GM19395 (cell line): Measurements from ENCODE around the gene OR1J2.
A peak's percentile ranks its signal among the peaks of the same experiment; 100 is the strongest.
"Not testable (repeated sequence)": the region's sequence is repeated elsewhere in the genome, so short reads cannot be mapped to it uniquely, and the experiment has no call there.

Experiments used
- ATAC-seq: cut with Tn5 transposase; IDR thresholded peaks from one replicate; pipeline ENCODE4 v1.9.1; 2021; ENCODE audit warnings: mild to moderate bottlenecking, moderate library complexity; ENCODE audit not compliant: unreplicated experiment

OR1J2 gene, protein sequence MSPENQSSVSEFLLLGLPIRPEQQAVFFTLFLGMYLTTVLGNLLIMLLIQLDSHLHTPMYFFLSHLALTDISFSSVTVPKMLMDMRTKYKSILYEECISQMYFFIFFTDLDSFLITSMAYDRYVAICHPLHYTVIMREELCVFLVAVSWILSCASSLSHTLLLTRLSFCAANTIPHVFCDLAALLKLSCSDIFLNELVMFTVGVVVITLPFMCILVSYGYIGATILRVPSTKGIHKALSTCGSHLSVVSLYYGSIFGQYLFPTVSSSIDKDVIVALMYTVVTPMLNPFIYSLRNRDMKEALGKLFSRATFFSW

DNA sequence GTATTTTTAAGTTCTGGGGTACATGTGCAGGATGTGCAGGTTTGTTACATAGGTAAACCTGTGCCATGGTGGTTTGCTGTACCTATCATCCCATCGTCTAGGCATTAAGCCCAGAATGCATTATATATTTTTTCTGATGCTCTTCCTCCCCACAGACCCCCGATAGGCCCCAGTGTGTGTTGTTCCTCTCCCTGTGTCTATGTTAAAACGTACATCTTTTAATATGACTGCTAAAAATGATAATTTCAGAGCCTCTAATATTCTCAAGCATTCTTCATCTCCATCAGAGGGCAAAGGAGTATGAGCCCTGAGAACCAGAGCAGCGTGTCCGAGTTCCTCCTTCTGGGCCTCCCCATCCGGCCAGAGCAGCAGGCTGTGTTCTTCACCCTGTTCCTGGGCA lies at the start of gene OR1J2:
Gene OR1J2 (plus strand): TSS at position 301 of the 400 bp plus-strand sequence. CDS start 0 bp downstream, at position 301.
- ATAC-seq: no peak

DNA sequence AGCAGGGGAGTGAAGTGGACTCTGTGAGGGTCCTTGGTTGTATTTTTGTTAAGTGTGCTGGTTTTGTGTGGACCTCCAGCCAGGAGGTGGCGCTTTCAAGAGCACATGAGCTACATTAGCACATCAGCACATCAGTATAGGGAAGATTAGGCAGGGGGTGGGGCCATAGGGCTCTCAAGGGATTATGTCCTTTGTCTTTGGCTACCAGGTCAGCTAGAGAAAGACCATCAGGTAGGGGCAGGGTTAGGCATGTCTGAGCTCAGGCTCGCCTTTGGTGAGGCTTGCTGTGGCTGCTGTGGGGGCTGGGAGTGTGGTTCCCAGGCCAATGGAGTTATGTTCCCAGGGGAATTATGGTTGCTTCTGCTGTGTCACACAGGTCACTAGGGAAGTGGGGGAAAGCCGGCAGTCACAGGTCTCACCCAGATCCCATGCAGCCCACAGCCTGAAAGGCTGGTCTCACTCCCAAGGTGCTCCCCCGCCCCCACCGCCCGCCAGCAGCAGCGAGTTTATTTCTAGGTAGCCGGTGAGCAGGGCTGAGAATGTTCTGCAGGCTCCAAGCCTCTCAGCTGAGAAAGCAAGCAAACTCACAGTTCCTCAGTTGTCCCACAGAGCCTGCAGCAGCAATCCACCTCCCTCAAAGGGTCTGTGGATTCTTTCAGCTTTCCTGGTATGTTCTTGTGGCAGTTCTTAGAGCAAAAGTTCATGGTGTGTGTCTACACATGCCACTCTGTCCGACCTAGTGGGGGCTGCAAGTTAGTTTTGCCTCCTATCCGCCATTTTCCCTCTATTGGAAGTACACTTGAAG lies 46.6 kb upstream of the OR1J2 start:
- ATAC-seq: peak; percentile 82

DNA sequence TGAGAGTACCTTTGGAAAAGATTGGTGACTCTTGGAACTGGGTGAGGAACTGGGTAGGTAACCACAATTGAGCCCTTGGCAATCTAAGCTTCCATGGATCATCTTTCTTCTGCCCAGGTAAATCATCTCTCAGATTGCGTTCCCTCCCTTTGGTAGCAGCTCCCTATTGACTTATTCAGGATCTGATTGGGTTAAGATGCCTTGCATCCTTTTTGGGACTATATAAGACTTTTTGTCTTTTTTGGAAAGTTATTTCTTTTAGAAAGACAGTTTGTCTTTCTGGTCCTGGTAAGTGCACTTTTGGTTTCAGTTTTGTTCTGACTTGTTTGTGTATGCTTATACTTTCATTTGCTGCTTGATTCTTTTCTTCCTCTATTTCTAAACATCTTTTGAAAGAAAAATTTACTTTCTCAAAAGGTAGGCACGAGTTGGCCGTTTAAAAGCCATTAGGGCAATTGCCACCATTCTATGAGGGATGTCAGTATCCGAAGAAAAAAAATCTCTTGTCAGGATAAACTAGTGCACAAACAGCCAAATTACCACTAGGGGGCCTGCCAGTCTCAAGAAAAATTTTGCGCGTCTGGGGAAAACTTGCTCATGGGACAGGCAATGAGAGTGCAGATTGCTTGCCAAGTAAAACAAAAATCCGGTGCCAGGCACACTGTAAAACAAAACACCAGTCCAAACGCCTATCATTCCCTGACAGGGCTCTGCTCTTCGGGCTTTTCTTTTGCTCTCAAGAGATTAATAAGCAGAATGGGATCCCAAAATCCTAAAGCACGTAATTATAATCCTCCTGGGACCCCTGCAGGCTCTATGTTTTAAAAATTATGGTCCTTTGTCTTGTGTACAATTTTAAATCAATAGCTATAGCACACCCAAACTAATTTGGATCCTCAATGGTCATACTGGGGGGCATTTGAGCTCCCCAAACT lies 45.7 kb upstream of the OR1J2 start:
- peak; percentile 76 for ATAC-seq

DNA sequence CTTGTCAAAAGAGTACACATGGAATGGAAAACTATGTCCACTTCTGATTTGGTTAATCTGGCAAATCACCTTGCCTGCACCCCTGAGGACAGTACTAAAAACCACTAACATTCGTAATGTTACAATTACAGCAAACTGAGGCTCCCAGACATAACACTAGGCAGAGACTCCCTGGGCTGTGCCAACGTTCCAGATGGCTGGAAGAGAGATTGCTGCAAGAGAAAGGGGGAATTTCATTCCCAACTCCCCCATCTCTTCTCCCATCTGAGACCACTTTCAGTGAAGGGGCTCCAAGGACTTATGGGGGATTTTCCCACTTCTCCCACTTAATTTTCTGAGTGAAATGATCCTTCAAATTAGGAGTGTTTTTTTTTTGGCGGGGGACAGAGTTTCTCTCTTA lies 44.1 kb upstream of the OR1J2 start:
- ATAC-seq: no peak

DNA sequence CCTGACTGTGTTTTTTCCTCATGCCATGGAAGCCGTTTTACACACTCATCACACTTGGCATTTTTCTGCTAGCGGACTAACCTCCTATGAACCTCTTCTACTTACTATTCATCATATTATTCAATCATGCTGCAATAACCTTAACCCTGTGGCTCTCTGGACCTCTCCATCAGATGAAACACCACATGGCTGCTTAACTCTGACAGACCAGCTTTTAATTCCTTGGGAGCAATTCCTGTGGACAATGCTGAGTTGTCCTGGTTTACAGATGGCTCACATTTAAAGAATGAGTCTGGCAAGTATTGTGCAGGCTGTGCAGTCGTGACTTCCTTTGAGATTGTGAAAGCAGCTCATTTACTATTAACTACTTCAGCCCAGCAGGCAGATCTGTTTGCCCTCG lies 41.9 kb upstream of the OR1J2 start:
- ATAC-seq: no peak

DNA sequence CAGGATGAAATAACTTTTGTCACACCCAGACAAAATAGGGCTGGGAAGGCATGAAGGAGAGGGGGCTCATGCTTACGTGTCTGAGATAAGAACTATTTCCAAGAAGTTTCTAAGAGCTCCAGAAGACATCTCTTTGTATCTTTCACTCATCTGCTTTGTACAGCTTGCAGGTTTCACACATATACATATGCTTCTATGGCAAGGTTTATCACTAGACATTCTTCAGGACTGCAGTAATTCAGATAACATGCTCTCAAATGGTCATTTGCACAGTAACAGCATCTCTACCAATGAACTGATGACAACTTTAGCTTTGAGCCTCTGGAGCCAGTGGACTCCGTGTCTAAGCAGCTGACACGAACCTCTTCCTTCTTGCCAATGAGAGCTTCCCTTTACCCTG lies 36.0 kb upstream of the OR1J2 start:
- ATAC-seq: no peak

DNA sequence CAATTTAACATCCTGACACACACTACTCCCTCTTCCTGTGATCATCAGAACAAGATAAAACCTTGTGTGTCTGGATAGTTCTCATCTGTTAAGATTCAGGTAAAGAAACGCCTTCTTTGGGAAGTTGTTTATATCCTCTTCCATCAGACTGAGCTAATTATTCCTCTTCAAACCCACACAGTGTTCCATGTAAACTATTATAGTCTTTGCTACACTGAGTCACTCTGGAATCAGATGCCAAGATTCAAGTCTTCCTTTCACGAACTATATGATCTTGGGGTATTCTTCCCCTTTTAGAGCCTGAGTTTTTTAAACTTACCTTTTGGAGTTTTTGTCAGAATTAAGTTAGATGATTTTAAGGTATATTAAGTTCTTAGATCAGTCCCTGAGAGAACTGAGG lies 34.9 kb upstream of the OR1J2 start:
- no peak for ATAC-seq

DNA sequence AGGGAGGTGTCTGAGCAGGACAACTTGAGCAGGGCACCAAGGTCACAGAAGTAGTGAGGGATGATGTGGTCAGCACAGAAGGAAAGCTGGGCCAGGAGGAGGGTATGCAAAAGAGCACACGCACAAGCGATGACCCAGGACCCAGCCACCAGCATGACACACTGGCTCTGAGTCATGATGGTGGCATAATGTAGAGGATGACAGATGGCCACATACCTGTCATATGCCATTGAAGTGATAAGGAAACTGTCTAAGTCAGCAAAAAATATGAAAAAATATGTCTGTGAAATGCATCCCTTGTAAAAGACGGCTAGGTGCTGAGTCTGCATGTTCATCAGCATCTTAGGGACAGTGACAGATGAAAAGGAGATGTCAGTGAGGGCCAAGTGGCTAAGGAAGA lies 33.3 kb upstream of the OR1J2 start:
- ATAC-seq: no peak

DNA sequence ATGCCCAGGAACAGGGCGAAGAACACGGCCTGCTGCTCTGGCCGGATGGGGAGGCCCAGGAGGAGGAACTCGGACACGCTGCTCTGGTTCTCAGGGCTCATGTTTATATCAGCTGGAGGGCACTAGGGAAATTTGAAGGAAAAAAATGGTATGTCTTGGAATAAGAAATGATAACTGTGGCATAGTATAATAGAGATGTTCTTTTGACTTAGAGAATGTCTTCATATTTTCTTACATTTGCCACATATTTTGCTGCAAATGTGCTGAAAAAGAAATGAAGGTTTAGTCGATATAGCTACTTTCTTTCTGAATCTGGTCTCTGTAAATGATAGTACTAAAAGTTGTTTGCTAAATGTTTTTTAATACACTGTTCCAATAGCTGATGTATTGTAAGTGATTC lies 32.8 kb upstream of the OR1J2 start, which contains the start of gene OR1J1:
Gene OR1J1 (minus strand): TSS at position 101 of the 400 bp plus-strand sequence. CDS start 0 bp downstream, at position 101.
- ATAC-seq: no peak

DNA sequence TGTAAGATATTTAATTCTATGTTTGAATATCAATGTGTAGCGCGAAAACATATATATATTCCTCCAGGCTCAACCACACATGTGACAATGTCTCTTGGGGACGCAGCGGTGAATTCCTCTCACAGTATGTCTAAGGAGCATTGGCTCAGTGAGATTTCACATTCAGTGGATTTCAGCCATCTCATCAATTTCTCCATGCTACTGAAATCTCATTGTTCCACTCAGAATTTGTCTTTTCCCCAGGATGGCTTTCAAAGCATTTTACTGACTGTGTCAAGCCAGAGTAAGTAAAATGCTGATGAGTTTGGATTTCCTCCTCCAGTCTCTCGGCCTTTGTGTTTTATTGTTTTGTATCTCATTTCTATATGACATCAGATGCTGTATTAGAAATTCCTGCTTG lies 31.5 kb upstream of the OR1J2 start:
- ATAC-seq: no peak

DNA sequence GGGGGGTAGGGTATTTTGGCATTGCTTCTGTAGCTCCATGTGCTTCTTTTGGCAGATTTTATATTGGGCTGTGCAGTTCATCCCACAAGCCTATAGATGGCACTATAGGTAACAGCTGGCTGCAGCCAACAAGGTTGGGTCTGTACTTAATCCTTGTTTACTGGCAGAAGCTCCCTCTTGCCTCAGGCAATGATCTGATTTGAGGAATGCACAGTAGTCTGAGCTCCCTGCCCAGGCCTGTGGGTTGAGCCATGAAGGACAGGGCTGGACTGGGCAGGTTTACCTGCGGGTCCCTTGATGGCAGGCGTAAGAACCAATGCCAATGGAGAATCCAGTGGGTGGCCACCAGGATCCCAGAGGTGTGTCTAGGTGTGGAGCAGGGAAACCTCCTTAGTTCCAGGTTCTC lies 11.7 kb upstream of the OR1J2 start:
- no peak for ATAC-seq

DNA sequence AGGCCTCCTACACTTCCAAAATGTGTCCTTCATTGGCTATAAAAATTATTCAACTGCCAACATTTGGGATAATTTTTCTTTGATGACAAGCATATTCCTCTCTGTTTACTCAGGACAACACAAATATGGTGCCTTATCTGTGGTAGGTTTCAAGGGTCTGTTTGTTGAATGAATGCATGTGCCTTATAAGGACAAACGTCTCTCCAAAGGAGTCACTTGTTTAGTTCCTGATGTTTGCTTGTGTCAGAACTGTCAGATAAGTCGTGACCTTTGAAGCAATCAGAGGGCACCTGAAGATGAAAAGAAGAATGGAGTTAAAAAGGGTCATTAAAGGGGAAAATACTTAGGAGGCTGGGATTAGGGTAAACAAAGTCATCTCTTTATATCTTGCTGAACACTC lies 3.6 kb upstream of the OR1J2 start:
- ATAC-seq: no peak

DNA sequence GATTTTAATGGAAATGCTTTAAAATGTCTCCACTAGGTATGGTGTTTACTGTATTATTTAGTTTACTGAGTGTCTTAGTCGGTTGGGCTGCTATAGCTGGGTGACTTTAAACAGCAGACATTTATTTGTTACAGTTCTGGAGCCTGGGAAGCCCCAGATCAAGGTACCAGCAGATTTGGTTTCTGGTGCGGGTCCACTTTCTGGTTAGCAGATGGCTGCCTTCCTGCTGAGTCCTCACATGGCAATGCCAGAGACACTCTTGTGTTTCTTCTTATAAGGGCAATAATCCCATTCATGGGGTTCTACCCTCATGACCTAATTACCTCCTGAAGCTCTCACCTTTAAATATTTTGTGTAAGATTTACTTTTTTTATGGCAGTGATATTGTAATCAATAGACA lies 7.6 kb downstream of the OR1J2 start:
- no peak for ATAC-seq

DNA sequence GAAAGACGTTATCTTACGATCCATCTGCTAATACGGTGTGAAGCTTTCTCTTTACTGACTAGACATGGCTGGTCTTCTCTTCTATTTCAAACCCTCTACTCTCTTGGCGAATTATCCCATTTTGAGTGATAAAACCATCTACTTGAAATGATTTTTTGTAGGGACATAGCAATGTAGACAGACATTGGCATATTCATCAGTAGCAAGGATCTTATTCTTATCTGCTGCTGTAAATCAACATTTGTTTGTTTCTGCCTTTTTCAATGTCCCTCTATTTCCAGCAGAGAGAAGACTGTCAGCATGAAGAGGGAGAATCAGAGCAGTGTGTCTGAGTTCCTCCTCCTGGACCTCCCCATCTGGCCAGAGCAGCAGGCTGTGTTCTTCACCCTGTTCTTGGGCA lies 8.2 kb downstream of the OR1J2 start, which contains the start of gene OR1J4:
Gene OR1J4 (plus strand): TSS at position 301 of the 400 bp plus-strand sequence. CDS start 0 bp downstream, at position 301.
- ATAC-seq: no peak

DNA sequence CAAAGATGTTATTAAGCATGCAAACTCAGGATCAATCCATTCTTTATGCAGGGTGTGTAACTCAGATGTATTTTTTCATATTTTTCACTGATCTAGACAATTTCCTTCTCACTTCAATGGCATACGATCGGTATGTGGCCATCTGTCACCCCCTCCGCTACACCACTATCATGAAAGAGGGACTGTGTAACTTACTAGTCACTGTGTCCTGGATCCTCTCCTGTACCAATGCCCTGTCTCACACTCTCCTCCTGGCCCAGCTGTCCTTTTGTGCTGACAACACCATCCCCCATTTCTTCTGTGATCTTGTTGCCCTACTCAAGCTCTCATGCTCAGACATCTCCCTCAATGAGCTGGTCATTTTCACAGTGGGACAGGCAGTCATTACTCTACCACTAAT lies 8.8 kb downstream of the OR1J2 start:
- ATAC-seq: no peak

DNA sequence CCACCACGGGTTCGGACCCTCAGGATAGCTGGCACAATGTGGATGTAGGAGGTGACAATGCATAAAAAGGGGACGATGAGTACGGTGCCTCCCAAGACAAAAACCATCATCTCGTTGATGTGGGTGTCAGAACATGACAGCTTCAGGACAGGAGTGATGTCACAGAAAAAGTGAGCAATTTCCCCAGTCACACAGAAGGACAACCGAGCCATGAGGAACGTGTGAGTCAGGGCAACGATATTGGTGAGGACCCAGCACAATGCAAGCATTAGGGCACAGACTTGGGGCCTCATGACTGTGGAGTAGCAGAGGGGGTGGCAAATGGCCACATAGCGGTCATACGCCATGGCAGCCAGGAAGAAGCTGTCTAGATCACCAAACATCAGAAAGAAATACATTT lies 16.0 kb downstream of the OR1J2 start:
- ATAC-seq: no peak

DNA sequence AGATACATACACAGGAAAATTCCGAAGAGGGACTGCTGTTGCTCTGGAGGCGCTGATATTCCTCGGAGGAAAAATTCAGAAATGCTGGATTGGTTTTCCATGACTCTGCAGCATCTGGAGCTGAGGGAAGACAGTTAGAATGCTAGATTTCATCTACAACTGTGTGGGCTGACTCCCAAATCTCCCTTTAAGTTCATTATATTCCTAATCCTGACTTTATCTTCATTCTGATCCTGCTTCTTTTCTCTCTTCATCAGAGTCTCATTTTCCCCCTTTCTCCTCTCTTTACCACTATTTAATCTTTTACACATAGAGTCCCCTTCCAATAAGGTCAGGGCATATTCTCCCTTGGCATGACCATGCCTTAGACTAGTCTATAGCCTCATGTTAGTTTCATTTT lies 16.6 kb downstream of the OR1J2 start, which contains the start of gene OR1N1:
Gene OR1N1 (minus strand): TSS at position 101 of the 400 bp plus-strand sequence. CDS start 0 bp downstream, at position 101.
- ATAC-seq: no peak

DNA sequence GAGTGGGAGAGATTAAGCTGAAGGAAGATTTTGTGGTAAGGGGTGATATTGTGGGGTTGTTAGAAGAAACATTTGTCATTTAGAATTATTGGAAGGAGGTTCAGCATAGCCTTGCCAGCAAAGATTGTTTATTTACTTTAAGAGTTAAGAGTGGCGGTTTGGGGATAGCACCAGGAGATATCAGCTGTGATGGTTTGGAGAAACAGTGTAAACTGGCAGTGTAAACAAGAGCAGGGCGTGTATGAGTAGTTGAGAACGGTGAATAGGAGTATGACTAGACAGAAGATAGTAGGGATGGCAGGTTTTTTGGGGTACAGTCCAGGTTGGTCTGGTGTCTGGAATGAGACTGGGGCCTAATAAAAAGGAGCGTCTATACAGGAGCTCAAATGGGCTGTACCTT lies 20.6 kb downstream of the OR1J2 start:
- ATAC-seq: not testable (repeated sequence)

DNA sequence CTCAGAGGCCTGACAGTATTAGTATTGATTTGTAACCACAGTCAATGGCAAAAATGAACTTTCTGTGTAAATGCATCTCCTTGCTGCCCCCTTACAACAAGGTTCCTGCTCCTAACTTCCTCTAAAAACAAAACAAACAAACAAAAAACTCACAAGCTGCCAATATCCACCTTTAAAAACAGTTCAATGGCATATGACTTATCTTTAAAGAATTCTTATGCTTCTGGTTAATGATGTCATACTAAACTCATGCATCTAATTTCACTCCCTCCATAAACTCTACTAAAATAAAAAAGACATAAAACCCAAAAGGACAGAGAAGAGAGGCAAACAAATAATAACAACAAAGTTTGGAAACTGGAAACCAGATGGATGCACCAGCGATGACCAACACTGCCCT lies 25.5 kb downstream of the OR1J2 start:
- ATAC-seq: no peak

DNA sequence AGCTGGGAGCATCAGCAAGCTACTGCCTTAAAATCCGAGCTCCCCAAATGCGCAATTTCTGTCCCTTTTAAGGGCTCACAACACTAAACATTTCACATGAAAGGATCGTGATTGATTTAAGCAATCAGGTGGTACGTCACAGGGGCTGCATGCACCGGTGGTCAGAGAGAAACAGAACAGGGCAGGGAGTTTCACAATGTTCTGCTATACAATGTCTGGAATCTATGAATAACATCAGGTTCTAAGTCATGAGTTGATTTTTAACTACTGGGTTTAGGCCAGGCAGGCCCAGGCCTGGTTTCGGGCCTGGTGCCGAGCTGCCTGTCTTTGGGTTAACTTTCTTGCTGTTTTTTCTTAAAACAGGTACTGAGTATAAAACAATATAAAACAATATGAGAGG lies 26.5 kb downstream of the OR1J2 start:
- not testable (repeated sequence) for ATAC-seq

DNA sequence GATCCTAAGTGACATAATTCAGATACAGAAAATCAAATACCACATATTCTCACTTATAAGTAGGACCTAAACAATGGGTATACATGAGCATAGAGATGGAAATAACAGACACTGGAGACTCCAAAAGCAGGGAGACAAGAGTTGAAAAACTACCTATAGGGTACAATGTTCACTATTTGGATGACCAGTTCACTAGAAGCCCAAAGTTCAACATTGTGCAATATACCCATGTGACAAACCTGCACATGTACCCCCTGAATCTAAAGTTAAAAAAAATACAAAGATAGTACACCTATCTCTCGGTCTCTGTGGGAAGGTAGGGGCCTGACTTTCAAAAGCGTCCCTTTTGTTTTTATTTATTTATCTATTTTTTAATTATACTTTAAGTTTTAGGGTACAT lies 28.2 kb downstream of the OR1J2 start:
- no peak for ATAC-seq
